IMR-90 (cell line): ENCODE measurements around the gene DPP6. TPM values are rescaled to one million over a fixed set of nuclear protein-coding genes. Genes with fewer than 3 reads are reported as not detected.
"Not testable (repeated sequence)": the region's sequence is repeated elsewhere in the genome, so short reads cannot be mapped to it uniquely, and the experiment has no call there.

ENCODE experiments used
- ATAC-seq: fragments of 200-7000 bp; cut with Tn5 transposase; 2 replicates; pipeline ENCODE4 v1.9.1; 2020; ENCODE audit warnings: low read depth, mild to moderate bottlenecking, moderate library complexity
- BruUV-seq: library from RNA; stranded (reverse); fragments of 400-500 nt; replicated peaks from 2 replicates; lab custom pipeline; 2021; lab: Mats Ljungman, UMichigan
- CTCF ChIA-PET: fragments of 300-600 bp; formaldehyde crosslinking; extraction: SDS; loops from one replicate; lab custom pipeline; 2021; ENCODE audit warnings: antibody characterized with exemption; lab: Yijun Ruan, JAX
- POLR2A ChIA-PET: fragments of 300-600 bp; sonication (Branson Sonifier 250); formaldehyde crosslinking; loops from one replicate; lab custom pipeline; 2022; ENCODE audit warnings: antibody characterized with exemption; ENCODE audit not compliant: unreplicated experiment; lab: Charles Lee
- DNase-seq: peaks from one replicate; pipeline ENCODE4 v3.0.0; 2013
- H2AFZ ChIP-seq: replicated peaks from 2 replicates; pipeline ENCODE3; 2013; ENCODE audit warnings: low read length, mild to moderate bottlenecking; ENCODE audit not compliant: poor library complexity
- H2AK5ac ChIP-seq: 2 replicates; pipeline ENCODE4 v1.6.1; 2013; ENCODE audit warnings: low read depth, low read length, inconsistent platforms
- H2AK9ac ChIP-seq: replicated peaks from 2 replicates; pipeline ENCODE3; 2013; ENCODE audit warnings: mild to moderate bottlenecking, low read depth, low read length, moderate library complexity; ENCODE audit not compliant: poor library complexity
- H2BK120ac ChIP-seq: 2 replicates; pipeline ENCODE4 v1.6.1; 2013; ENCODE audit warnings: low read depth, low read length, inconsistent platforms
- H2BK15ac ChIP-seq: 3 replicates; pipeline ENCODE4 v1.6.1; 2013; ENCODE audit warnings: low read depth, low read length, inconsistent platforms
- H2BK20ac ChIP-seq: 2 replicates; pipeline ENCODE4 v1.6.1; 2013; ENCODE audit warnings: low read depth, mild to moderate bottlenecking, inconsistent platforms, low read length, moderate library complexity
- H2BK5ac ChIP-seq: 2 replicates; pipeline ENCODE4 v1.6.1; 2013; ENCODE audit warnings: mild to moderate bottlenecking, low read depth, low read length, inconsistent platforms; ENCODE audit not compliant: poor library complexity, severe bottlenecking
- H3K14ac ChIP-seq: replicated peaks from 2 replicates; pipeline ENCODE4 v1.6.1; 2013; ENCODE audit warnings: low read depth, low read length, inconsistent platforms
- H3K18ac ChIP-seq: 2 replicates; pipeline ENCODE4 v1.6.1; 2013; ENCODE audit warnings: low read depth, low read length, control low read depth
- H3K23ac ChIP-seq: 2 replicates; pipeline ENCODE4 v1.6.1; 2013; ENCODE audit warnings: low read depth, low read length, inconsistent platforms
- H3K27ac ChIP-seq: 2 replicates; pipeline ENCODE4 v1.5.1; 2013; ENCODE audit warnings: mild to moderate bottlenecking, control low read depth, low read length; ENCODE audit not compliant: insufficient read depth
- H3K27me3 ChIP-seq: 2 replicates; pipeline ENCODE4 v1.6.1; 2013; ENCODE audit warnings: low read length; ENCODE audit not compliant: control insufficient read depth, insufficient read depth
- H3K36me3 ChIP-seq: 2 replicates; pipeline ENCODE4 v1.6.1; 2013; ENCODE audit warnings: low read length, mixed read lengths; ENCODE audit not compliant: control insufficient read depth, insufficient read depth
- H3K4ac ChIP-seq: 2 replicates; pipeline ENCODE4 v1.6.1; 2013; ENCODE audit warnings: low read depth, low read length, inconsistent platforms
- H3K4me1 ChIP-seq: 2 replicates; pipeline ENCODE4 v1.6.1; 2013; ENCODE audit warnings: low read length, mixed read lengths; ENCODE audit not compliant: control insufficient read depth, insufficient read depth
- H3K4me2 ChIP-seq: 2 replicates; pipeline ENCODE4 v1.6.1; 2013; ENCODE audit warnings: low read depth, mild to moderate bottlenecking, control low read depth, low read length, moderate library complexity
- H3K4me3 ChIP-seq: 2 replicates; pipeline ENCODE4 v1.5.1; 2013; ENCODE audit warnings: low read depth, mild to moderate bottlenecking, control low read depth, low read length, moderate library complexity; ENCODE audit not compliant: insufficient read depth
- H3K56ac ChIP-seq: 2 replicates; pipeline ENCODE4 v1.6.1; 2013; ENCODE audit warnings: low read length, inconsistent platforms; ENCODE audit not compliant: insufficient read depth; ENCODE audit errors: extremely low read depth
- H3K79me1 ChIP-seq, 2 experiments: 2 replicates each; pipeline ENCODE4 v1.6.1; 2013; ENCODE audit warnings: low read length in 2 of 2, inconsistent platforms in 1 of 2, low read depth in 1 of 2
- H3K9ac ChIP-seq: 2 replicates; pipeline ENCODE4 v1.6.1; 2013; ENCODE audit warnings: low read depth, low read length, control low read depth
- H3K9me1 ChIP-seq: 2 replicates; pipeline ENCODE4 v1.6.1; 2013; ENCODE audit warnings: low read length, inconsistent platforms; ENCODE audit not compliant: insufficient read depth
- H3K9me3 ChIP-seq: 2 replicates; pipeline ENCODE4 v1.6.1; 2013; ENCODE audit warnings: low read length; ENCODE audit not compliant: control insufficient read depth, insufficient read depth
- H4K20me1 ChIP-seq: 2 replicates; pipeline ENCODE4 v1.6.1; 2013; ENCODE audit warnings: low read length, inconsistent platforms; ENCODE audit not compliant: insufficient read depth
- H4K5ac ChIP-seq: 2 replicates; pipeline ENCODE4 v1.6.1; 2013; ENCODE audit warnings: mild to moderate bottlenecking, low read depth, low read length, control low read depth
- H4K8ac ChIP-seq, 2 experiments: 2 replicates each; pipeline ENCODE4 v1.6.1; 2013; ENCODE audit warnings: low read depth in 2 of 2, low read length in 2 of 2, control low read depth in 1 of 2, inconsistent platforms in 1 of 2
- H4K91ac ChIP-seq: 2 replicates; pipeline ENCODE4 v1.6.1; 2013; ENCODE audit warnings: low read depth, low read length, inconsistent platforms; ENCODE audit not compliant: insufficient read depth
- WGBS, 2 experiments: methylation state at CpG; one replicate each; pipeline versions ENCODE4 v1.1.5 to v1.1.7; 2013; ENCODE audit warnings: missing lambda C conversion rate in 2 of 2; ENCODE audit not compliant: insufficient read length in 1 of 2; ENCODE audit errors: extremely low coverage in 2 of 2; 5-methylcytosine and 5-hydroxymethylcytosine counted together
- dilution Hi-C: fragments of 300-500 bp; cut with HindIII; formaldehyde crosslinking; loops from one replicate; pipeline ENCODE4 v1.14.3; 2018; ENCODE audit warnings: low sequenced_read_pairs; ENCODE audit not compliant: unreplicated experiment
- in situ Hi-C: fragments of 300-500 bp; cut with MboI; formaldehyde crosslinking; loops from 3 replicates; pipeline ENCODE4 v1.14.3; 2019; ENCODE audit warnings: low sequenced_read_pairs, inconsistent platforms, mixed read lengths
- intact Hi-C: fragments of 100-400 bp; cut with micrococcal nuclease; formaldehyde crosslinking; loops from 2 replicates; pipeline ENCODE4 v1.10.0; 2022
- polyA plus RNA-seq, 3 experiments: library from polyadenylated mRNA; depleted of rRNA; stranded (reverse); fragments of >200 nt; gene quantifications; 2 replicates each; pipeline ENCODE4 v1.2.3, GENCODE V29; 2012; ENCODE audit warnings: low replicate concordance in 1 of 3
- total RNA-seq: library from RNA; depleted of rRNA; stranded (reverse); fragments of >200 nt; gene quantifications from 2 replicates; pipeline ENCODE4 v1.2.3, GENCODE V29; 2012

The DPP6 gene
- total and polyA plus RNA-seq, 2 of the 4 experiments (the other 2 are of a cell fraction) = not detected

- H3K23ac ChIP-seq, dilution Hi-C loops, in situ Hi-C loops, H3K79me1 ChIP-seq, H2BK5ac ChIP-seq, H3K9me3 ChIP-seq, H3K27me3 ChIP-seq, H3K27ac ChIP-seq, H2AK5ac ChIP-seq, H3K4ac ChIP-seq, CTCF ChIA-PET, H2BK15ac ChIP-seq, H3K56ac ChIP-seq, H4K8ac ChIP-seq, H3K18ac ChIP-seq, H2AFZ ChIP-seq, intact Hi-C loops, H4K5ac ChIP-seq, ATAC-seq, H2BK20ac ChIP-seq, H2AK9ac ChIP-seq, POLR2A ChIA-PET, H3K9me1 ChIP-seq, H4K91ac ChIP-seq, H3K36me3 ChIP-seq, H2BK120ac ChIP-seq, H3K4me2 ChIP-seq, H4K20me1 ChIP-seq, H3K9ac ChIP-seq, DNase-seq, BruUV-seq, H3K14ac ChIP-seq, H3K4me3 ChIP-seq, H3K4me1 ChIP-seq: not testable (repeated sequence)
- 58% methylated on average over 2 of the region's 6 CpGs; no CpG with 5 or more reads in 1 of the 2 experiments for WGBS, 2 experiments
Observed at GRCh38 chr7:154162921-154163320, 110.7 kb downstream of the DPP6 start.

GRCh38 chr7:154163642-154164041 is 111.4 kb downstream of the DPP6 start:
- H3K9ac ChIP-seq, H4K20me1 ChIP-seq, dilution Hi-C loops, H4K8ac ChIP-seq, H3K14ac ChIP-seq, H3K36me3 ChIP-seq, H2BK5ac ChIP-seq, ATAC-seq, H3K18ac ChIP-seq, H2AFZ ChIP-seq, H3K27me3 ChIP-seq, H3K23ac ChIP-seq, H3K4me1 ChIP-seq, H4K5ac ChIP-seq, H4K91ac ChIP-seq, H2BK120ac ChIP-seq, H3K56ac ChIP-seq, H2BK20ac ChIP-seq, H3K4me2 ChIP-seq, BruUV-seq, H2AK5ac ChIP-seq, CTCF ChIA-PET, H3K4ac ChIP-seq, H3K27ac ChIP-seq, H3K9me1 ChIP-seq, H3K9me3 ChIP-seq, H2AK9ac ChIP-seq, H3K4me3 ChIP-seq, H2BK15ac ChIP-seq, DNase-seq, H3K79me1 ChIP-seq, in situ Hi-C loops, intact Hi-C loops, POLR2A ChIA-PET: not testable (repeated sequence)
- no CpG with 5 or more reads among the region's 3 CpGs for WGBS, 2 experiments
